Transverse colon (tissue), 3 donors: Measurements from ENCODE around the gene SIL1.

Experiments used
- POLR2A ChIP-seq: fragments of 450-650 bp; IDR thresholded peaks from one replicate; pipeline ENCODE4 v1.6.1; 2016; ENCODE audit warnings: antibody characterized with exemption, mild to moderate bottlenecking, moderate library complexity
- TF ChIP-seq, protein P1 (sequence below), 5 experiments: fragments of 200-600 bp in 3 of 5; fragments of 450-650 bp in 2 of 5; sonication (generic) in 3 of 5; IDR thresholded peaks; 1 replicate in 2 of 5; 2 replicates in 3 of 5; pipeline ENCODE4 v1.5.1; 2016 to 2017; ENCODE audit warnings: antibody characterized with exemption in 5 of 5, inconsistent platforms in 3 of 5, mild to moderate bottlenecking in 2 of 5, moderate library complexity in 1 of 5

DNA sequence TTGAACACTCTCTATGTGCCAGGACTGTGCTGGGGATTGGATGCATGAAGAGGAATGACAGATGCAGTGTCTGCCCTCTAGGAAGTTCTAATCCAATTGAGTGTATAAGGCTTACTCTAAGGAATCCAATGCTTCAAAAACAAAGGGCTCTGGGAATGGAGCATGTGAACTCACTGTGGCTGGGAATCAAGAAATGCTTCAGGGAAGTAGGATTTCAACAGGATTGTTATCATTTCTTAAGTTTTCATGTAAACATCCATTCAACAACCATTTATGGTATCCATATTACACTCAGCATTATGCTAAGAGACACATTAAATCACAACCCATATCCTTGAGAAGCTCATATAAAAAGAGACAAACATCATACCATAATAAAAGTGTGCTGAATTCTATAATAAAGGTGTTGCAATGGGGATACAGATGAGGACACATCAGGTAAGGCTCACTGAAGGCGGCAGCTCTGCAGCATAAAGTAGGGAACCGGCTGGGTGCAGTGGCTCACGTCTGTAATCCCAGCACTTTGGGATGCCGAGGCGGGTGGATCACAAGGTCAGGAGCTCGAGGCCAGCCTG lies 11.3 kb downstream of the SIL1 start:
- TF ChIP-seq, protein P1, sequence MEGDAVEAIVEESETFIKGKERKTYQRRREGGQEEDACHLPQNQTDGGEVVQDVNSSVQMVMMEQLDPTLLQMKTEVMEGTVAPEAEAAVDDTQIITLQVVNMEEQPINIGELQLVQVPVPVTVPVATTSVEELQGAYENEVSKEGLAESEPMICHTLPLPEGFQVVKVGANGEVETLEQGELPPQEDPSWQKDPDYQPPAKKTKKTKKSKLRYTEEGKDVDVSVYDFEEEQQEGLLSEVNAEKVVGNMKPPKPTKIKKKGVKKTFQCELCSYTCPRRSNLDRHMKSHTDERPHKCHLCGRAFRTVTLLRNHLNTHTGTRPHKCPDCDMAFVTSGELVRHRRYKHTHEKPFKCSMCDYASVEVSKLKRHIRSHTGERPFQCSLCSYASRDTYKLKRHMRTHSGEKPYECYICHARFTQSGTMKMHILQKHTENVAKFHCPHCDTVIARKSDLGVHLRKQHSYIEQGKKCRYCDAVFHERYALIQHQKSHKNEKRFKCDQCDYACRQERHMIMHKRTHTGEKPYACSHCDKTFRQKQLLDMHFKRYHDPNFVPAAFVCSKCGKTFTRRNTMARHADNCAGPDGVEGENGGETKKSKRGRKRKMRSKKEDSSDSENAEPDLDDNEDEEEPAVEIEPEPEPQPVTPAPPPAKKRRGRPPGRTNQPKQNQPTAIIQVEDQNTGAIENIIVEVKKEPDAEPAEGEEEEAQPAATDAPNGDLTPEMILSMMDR (IDR thresholded peaks at IDR 0.05): no peak
- TF ChIP-seq POLR2A: no peak
